Measurements from ENCODE around the gene UNKL.

DNA sequence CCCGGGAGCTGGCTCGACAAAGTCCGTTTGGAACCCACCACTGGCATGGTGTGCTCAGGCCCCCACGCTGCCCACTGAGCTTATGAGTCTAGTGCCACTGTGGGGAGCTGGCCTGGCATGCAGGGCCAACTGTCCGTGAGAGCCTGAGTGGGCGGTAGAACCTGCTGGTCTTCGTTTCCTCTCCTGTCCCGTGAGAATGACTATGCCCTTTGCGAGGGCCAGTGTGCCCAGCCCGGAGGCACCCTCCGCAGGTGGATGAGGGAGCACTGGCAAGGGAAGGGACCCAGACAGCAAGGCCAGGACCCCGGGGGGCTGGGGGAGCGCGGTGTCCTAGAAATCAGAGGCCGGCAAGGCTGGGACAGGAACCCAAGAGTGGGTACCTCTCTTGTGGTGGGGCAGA lies 77.9 kb downstream of the UNKL start:
- TF ChIP-seq, protein P1, sequence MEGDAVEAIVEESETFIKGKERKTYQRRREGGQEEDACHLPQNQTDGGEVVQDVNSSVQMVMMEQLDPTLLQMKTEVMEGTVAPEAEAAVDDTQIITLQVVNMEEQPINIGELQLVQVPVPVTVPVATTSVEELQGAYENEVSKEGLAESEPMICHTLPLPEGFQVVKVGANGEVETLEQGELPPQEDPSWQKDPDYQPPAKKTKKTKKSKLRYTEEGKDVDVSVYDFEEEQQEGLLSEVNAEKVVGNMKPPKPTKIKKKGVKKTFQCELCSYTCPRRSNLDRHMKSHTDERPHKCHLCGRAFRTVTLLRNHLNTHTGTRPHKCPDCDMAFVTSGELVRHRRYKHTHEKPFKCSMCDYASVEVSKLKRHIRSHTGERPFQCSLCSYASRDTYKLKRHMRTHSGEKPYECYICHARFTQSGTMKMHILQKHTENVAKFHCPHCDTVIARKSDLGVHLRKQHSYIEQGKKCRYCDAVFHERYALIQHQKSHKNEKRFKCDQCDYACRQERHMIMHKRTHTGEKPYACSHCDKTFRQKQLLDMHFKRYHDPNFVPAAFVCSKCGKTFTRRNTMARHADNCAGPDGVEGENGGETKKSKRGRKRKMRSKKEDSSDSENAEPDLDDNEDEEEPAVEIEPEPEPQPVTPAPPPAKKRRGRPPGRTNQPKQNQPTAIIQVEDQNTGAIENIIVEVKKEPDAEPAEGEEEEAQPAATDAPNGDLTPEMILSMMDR (IDR thresholded peaks at IDR 0.05; ENCODE audit: low read length): no peak
- TF ChIP-seq EZH2 (IDR thresholded peaks at IDR 0.05; ENCODE audit: borderline replicate concordance, low read length): no peak

All from OCI-LY1 (cell line).